Left ventricle myocardium inferior (tissue), 1 donor: Measurements from ENCODE around the gene STOX1. TPM values are rescaled to one million over a fixed set of nuclear protein-coding genes. Genes with fewer than 3 reads are reported as not detected.
"Not testable (repeated sequence)": the region's sequence is repeated elsewhere in the genome, so short reads cannot be mapped to it uniquely, and the experiment has no call there.

ENCODE experiments used
- DNase-seq: peaks from one replicate; pipeline ENCODE4 v3.0.0-alpha.2; 2020
- H3K27ac ChIP-seq: fragments of 200-600 bp; replicated peaks from 2 replicates; pipeline ENCODE4 v1.8.0; 2021
- H3K27me3 ChIP-seq: fragments of 200-600 bp; 2 replicates; pipeline ENCODE4 v1.8.0; 2021; ENCODE audit warnings: low read depth
- H3K36me3 ChIP-seq: fragments of 200-600 bp; 2 replicates; pipeline ENCODE4 v1.8.0; 2021
- H3K4me1 ChIP-seq: fragments of 200-600 bp; 2 replicates; pipeline ENCODE4 v1.8.0; 2021
- H3K4me3 ChIP-seq: fragments of 200-600 bp; 2 replicates; pipeline ENCODE4 v1.8.0; 2021; ENCODE audit warnings: mild to moderate bottlenecking, moderate library complexity
- H3K9me3 ChIP-seq: fragments of 200-600 bp; replicated peaks from 2 replicates; pipeline ENCODE4 v1.8.0; 2021
- intact Hi-C: fragments of 100-400 bp; cut with micrococcal nuclease; formaldehyde crosslinking; loops from one replicate; pipeline ENCODE4 v1.11.0; 2022
- total RNA-seq: library from RNA; stranded (reverse); fragmentation: NEBNext Ultra II Directional; extraction: Animal tissue kit (Norgen Biotek cat#: 25700); gene quantifications from one replicate; pipeline ENCODE4 v1.2.1, GENCODE V29; 2021
- TF ChIP-seq, protein P1 (sequence below): fragments of 200-600 bp; IDR thresholded peaks from 2 replicates; pipeline ENCODE4 v1.8.0; 2021; ENCODE audit warnings: antibody characterized with exemption, mild to moderate bottlenecking, borderline replicate concordance
- donor health status: DM: no; HTN: yes; CAD: no; lungs with severe emphysema.

STOX1 gene
- total RNA-seq, 1 donor from 2014 or later = 0.33 TPM

DNA sequence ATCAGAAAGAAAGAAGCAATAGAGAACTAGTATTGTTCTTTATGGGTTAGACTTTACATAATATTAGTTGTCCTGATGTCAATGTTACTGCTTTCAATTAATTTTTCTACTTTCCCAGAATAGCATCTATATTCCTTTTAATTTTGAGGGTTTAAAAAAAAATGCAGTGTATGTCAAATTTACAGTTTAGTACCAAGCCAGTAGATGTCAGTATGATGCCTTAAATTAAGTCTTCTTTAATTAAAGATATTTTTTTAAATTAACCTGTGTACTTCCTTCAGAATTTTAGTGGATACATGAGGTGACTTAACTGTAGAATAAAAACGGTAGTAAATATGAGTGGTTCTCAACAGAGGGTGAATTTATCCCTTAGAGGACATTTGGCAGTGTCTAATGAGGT lies 35.2 kb upstream of the STOX1 start:
- peaks cover 90% of the 10 kb centered on the region for H3K36me3 ChIP-seq
- H3K9me3 ChIP-seq = no peaks in the 10 kb centered on the region
- H3K27me3 ChIP-seq = no peaks in the 10 kb centered on the region
- H3K4me1 ChIP-seq = no peaks in the 10 kb centered on the region
- TF ChIP-seq, protein P1, sequence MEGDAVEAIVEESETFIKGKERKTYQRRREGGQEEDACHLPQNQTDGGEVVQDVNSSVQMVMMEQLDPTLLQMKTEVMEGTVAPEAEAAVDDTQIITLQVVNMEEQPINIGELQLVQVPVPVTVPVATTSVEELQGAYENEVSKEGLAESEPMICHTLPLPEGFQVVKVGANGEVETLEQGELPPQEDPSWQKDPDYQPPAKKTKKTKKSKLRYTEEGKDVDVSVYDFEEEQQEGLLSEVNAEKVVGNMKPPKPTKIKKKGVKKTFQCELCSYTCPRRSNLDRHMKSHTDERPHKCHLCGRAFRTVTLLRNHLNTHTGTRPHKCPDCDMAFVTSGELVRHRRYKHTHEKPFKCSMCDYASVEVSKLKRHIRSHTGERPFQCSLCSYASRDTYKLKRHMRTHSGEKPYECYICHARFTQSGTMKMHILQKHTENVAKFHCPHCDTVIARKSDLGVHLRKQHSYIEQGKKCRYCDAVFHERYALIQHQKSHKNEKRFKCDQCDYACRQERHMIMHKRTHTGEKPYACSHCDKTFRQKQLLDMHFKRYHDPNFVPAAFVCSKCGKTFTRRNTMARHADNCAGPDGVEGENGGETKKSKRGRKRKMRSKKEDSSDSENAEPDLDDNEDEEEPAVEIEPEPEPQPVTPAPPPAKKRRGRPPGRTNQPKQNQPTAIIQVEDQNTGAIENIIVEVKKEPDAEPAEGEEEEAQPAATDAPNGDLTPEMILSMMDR = peak; percentile 20
- no peak for DNase-seq
- no peak overlapping the region for H3K4me3 ChIP-seq
- no peak overlapping the region for H3K27ac ChIP-seq
- intact Hi-C loops = loop anchor here (10.0 kb wide), 1 partner anchor 103 kb away; no protein-coding TSS in a partner anchor

DNA sequence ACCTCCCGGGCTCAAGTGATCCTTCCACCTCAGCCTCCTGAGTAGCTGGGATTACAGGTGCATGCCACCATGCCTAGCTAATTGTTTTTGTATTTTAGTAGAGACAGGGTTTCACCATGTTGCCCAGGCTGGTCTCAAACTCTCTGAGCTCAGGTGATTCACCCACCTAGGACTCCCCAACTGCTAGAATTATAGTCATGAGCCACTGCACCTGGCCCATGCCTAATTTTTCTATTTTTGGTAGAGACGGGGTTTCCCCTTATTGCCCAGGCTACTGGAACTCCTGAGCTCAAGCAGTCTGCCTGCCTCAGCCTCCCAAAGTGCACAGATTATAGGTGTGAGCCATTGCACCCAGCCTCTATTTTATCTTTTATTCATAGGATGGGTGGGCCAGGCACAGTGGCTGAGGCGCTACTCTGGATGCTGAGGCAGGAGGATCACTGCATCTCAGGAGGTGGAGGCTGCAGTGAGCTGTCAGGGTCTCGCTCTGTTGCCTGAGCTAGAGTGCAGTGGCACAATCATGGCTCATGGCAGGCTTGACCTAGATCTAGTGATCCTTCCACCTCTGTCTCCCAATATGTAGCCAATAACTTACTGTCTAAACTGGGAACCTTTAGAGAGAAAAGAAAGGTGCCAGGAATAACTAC lies 31.3 kb upstream of the STOX1 start:
- Histone ChIP-seq H3K36me3 (peaks cover 57% of the 10 kb centered on the region), H3K4me1 (no peaks in the 10 kb centered on the region), H3K4me3 (no peak overlapping the region), H3K27ac (no peak overlapping the region), H3K27me3 (no peaks in the 10 kb centered on the region), H3K9me3 (no peaks in the 10 kb centered on the region)
- intact Hi-C loops = loop anchor here (10.0 kb wide), 1 partner anchor 99 kb away; no protein-coding TSS in a partner anchor
- DNase-seq = no peak
- TF ChIP-seq, protein P1 = no peak

DNA sequence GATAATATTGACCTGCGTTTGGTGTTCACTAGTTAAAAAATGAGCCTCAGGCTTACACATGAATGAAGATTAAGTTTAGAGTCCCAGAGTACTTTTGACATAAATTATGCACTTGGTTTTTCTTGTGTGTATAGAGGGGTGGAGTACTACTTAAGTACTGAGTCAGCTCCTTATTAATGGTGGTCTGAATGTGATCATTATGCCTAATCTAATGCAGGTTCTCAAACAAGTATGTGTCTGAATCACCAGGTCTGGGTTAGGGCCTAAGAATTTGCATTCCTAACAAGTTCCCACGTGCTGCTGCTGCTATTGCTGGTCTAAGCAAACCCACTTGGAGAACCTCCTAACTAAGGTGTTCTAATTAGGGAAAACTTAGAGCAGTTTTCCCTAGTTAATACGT lies 30.7 kb upstream of the STOX1 start:
- H3K36me3 ChIP-seq = peaks cover 51% of the 10 kb centered on the region
- intact Hi-C loops = loop anchor here (10.0 kb wide), 1 partner anchor 98 kb away; no protein-coding TSS in a partner anchor
- H3K27ac ChIP-seq = no peak overlapping the region
- no peaks in the 10 kb centered on the region for H3K9me3 ChIP-seq
- no peak for DNase-seq
- TF ChIP-seq, protein P1 = no peak
- no peak overlapping the region for H3K4me3 ChIP-seq
- H3K4me1 ChIP-seq = no peaks in the 10 kb centered on the region
- H3K27me3 ChIP-seq = no peaks in the 10 kb centered on the region

DNA sequence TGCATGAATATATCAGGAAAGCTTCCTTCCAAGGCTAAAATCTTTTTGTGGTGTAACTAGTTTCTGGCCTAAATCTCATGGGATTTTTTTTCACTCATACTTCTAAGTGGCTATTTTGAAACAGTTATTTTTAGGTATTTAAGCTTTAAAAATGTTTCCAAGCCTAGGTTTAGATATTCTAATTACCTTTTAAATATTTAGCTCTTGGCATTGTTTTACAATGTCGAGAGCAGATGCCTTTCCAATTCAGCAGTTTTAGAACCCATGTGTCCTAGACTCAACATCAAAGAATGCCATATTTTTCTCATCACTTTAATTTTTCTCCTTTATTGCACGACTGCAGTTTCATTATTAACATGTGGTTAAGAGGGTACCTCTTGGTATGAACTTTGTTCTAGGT lies 27.1 kb upstream of the STOX1 start:
- no peaks in the 10 kb centered on the region for H3K27me3 ChIP-seq
- no peaks in the 10 kb centered on the region for H3K4me1 ChIP-seq
- intact Hi-C loops = no loop called here
- no peak overlapping the region for H3K27ac ChIP-seq
- H3K36me3 ChIP-seq = peaks cover 18% of the 10 kb centered on the region
- no peak overlapping the region for H3K4me3 ChIP-seq
- no peak for DNase-seq
- TF ChIP-seq, protein P1 = no peak
- no peaks in the 10 kb centered on the region for H3K9me3 ChIP-seq

DNA sequence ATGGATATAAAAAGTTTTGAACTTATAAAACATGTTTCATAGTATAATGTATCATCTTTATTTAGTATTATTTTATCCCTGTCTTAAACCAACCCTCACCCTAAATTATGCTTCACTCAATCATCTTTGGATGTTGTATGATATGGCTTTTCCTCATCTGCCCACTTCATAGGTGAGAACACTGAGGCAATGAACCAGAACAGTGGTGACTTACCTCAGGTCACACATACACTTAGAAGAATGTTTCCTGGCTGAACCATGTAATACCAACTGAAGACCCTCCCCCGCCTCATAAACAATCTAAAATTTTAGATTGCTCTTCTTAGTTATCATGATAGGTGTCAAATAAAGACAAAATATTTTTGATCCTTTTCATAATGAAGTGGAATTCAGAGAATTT lies 22.6 kb upstream of the STOX1 start:
- intact Hi-C loops = no loop called here
- no peak overlapping the region for H3K4me3 ChIP-seq

DNA sequence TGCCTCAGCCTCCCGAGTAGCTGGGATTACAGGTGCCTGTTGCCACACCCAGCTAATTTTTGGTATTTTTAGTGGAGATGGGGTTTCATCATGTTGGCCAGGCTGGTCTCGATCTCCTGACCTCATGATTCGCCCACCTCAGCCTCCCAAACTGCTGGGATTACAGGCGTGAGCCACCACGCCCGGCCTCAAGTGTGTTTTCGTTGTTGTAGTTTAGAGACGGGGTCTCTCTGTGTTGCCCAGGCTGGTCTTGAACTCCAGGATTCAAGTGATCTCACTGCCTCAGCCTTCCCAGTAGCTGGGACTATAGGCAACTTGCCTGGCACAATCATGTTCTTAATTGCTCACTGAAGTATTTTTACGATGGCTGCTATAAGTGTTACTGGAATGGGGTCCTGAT lies 16.5 kb upstream of the STOX1 start:
- H3K27ac ChIP-seq, H3K9me3 ChIP-seq, DNase-seq, H3K36me3 ChIP-seq, H3K27me3 ChIP-seq, H3K4me1 ChIP-seq, H3K4me3 ChIP-seq, intact Hi-C loops: not testable (repeated sequence)

More for the DNA sequence above, 22.6 kb upstream of the STOX1 start:
- H3K27ac ChIP-seq = no peak overlapping the region
- no peaks in the 10 kb centered on the region for H3K9me3 ChIP-seq
- TF ChIP-seq, protein P1 = no peak
- no peaks in the 10 kb centered on the region for H3K36me3 ChIP-seq
- no peaks in the 10 kb centered on the region for H3K4me1 ChIP-seq
- no peaks in the 10 kb centered on the region for H3K27me3 ChIP-seq
- no peak for DNase-seq
